ENCODE data around the gene CA9.
A peak's percentile ranks its signal among the peaks of the same experiment; 100 is the strongest.

Gene CA9

GRCh38 chr9:35691757-35692301 lies 18.1 kb downstream of the CA9 start:
- DNase-seq: no peak

- DNase-seq: no peak
Observed at GRCh38 chr9:35695943-35696401, 22.2 kb downstream of the CA9 start.

GRCh38 chr9:35696520-35697215 lies 22.9 kb downstream of the CA9 start:
- DNase-seq: peak in 4 of 5 experiments; percentile 30 to 47 (median 44)

GRCh38 chr9:35697486-35697885 lies 23.8 kb downstream of the CA9 start:
- DNase-seq: no peak

- no peak for DNase-seq
Observed at GRCh38 chr9:35698231-35698630, 24.5 kb downstream of the CA9 start.

GRCh38 chr9:35700031-35700430 lies 26.3 kb downstream of the CA9 start:
- no peak for DNase-seq

- no peak for DNase-seq
Observed at GRCh38 chr9:35700942-35701341, 27.2 kb downstream of the CA9 start.

- DNase-seq: no peak
Observed at GRCh38 chr9:35702696-35703095, 29.0 kb downstream of the CA9 start.

GRCh38 chr9:35703906-35704672 lies 30.4 kb downstream of the CA9 start:
- no peak for DNase-seq

GRCh38 chr9:35705372-35705771 lies 31.6 kb downstream of the CA9 start:
- DNase-seq: no peak

- DNase-seq: no peak
Observed at GRCh38 chr9:35705836-35706430, 32.2 kb downstream of the CA9 start.

GRCh38 chr9:35706951-35707350 lies 33.2 kb downstream of the CA9 start:
- DNase-seq: no peak

- no peak for DNase-seq
Observed at GRCh38 chr9:35708146-35708545, 34.4 kb downstream of the CA9 start.

- no peak for DNase-seq
Observed at GRCh38 chr9:35710818-35711500, 37.2 kb downstream of the CA9 start.

- no peak for DNase-seq
Observed at GRCh38 chr9:35711501-35712428, 38.0 kb downstream of the CA9 start.

- no peak for DNase-seq
Observed at GRCh38 chr9:35712762-35713400, 39.2 kb downstream of the CA9 start.

- no peak for DNase-seq
Observed at GRCh38 chr9:35713578-35713977, 39.9 kb downstream of the CA9 start.

- no peak for DNase-seq
Observed at GRCh38 chr9:35714123-35714522, 40.4 kb downstream of the CA9 start.

- DNase-seq: no peak
Observed at GRCh38 chr9:35714579-35715252, 41.0 kb downstream of the CA9 start.

GRCh38 chr9:35716230-35716629 lies 42.5 kb downstream of the CA9 start:
- no peak for DNase-seq
